ENCODE data around the gene BCR.

DNA sequence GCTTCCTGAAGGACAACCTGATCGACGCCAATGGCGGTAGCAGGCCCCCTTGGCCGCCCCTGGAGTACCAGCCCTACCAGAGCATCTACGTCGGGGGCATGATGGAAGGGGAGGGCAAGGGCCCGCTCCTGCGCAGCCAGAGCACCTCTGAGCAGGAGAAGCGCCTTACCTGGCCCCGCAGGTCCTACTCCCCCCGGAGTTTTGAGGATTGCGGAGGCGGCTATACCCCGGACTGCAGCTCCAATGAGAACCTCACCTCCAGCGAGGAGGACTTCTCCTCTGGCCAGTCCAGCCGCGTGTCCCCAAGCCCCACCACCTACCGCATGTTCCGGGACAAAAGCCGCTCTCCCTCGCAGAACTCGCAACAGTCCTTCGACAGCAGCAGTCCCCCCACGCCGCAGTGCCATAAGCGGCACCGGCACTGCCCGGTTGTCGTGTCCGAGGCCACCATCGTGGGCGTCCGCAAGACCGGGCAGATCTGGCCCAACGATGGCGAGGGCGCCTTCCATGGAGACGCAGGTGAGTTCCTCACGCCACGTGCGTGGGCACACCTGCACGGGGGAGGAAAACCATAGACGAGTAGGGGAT lies 1.5 kb downstream of the BCR start:
- TF ChIP-seq, protein P1, sequence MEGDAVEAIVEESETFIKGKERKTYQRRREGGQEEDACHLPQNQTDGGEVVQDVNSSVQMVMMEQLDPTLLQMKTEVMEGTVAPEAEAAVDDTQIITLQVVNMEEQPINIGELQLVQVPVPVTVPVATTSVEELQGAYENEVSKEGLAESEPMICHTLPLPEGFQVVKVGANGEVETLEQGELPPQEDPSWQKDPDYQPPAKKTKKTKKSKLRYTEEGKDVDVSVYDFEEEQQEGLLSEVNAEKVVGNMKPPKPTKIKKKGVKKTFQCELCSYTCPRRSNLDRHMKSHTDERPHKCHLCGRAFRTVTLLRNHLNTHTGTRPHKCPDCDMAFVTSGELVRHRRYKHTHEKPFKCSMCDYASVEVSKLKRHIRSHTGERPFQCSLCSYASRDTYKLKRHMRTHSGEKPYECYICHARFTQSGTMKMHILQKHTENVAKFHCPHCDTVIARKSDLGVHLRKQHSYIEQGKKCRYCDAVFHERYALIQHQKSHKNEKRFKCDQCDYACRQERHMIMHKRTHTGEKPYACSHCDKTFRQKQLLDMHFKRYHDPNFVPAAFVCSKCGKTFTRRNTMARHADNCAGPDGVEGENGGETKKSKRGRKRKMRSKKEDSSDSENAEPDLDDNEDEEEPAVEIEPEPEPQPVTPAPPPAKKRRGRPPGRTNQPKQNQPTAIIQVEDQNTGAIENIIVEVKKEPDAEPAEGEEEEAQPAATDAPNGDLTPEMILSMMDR (IDR thresholded peaks at IDR 0.05) = no peak
- TF ChIP-seq POLR2A (IDR thresholded peaks at IDR 0.05) = no peak
